ENCODE results near the gene ZC3H7B.
A peak's percentile ranks its signal among the peaks of the same experiment; 100 is the strongest.

The ZC3H7B gene

GRCh38 chr22:41296826-41297667 lies 4.3 kb upstream of the ZC3H7B start:
- TF ChIP-seq CTCF (IDR thresholded peaks at IDR 0.05; ENCODE audit: extremely low read depth, insufficient read depth, missing control alignments) = no peak
- in situ Hi-C loops (cut with MboI; ENCODE audit: low pct_unique_long_range_greater_than_20kb, low sequenced_read_pairs, unreplicated experiment) = no loop called here
- DNase-seq (ENCODE audit: low spot score) = no peak

GRCh38 chr22:41300661-41301060 lies 664 bp upstream of the ZC3H7B start:
- DNase-seq (ENCODE audit: low spot score) = no peak
- in situ Hi-C loops (cut with MboI; ENCODE audit: low pct_unique_long_range_greater_than_20kb, low sequenced_read_pairs, unreplicated experiment) = no loop called here
- no peak for TF ChIP-seq CTCF (IDR thresholded peaks at IDR 0.05; ENCODE audit: extremely low read depth, insufficient read depth, missing control alignments)

GRCh38 chr22:41302021-41302767 lies 869 bp downstream of the ZC3H7B start:
- TF ChIP-seq CTCF (IDR thresholded peaks at IDR 0.05; ENCODE audit: extremely low read depth, insufficient read depth, missing control alignments) = no peak
- peak; percentile 53 for DNase-seq (ENCODE audit: low spot score)
- in situ Hi-C loops (cut with MboI; ENCODE audit: low pct_unique_long_range_greater_than_20kb, low sequenced_read_pairs, unreplicated experiment) = no loop called here

- in situ Hi-C loops (cut with MboI; ENCODE audit: low pct_unique_long_range_greater_than_20kb, low sequenced_read_pairs, unreplicated experiment) = no loop called here
- TF ChIP-seq CTCF (IDR thresholded peaks at IDR 0.05; ENCODE audit: extremely low read depth, insufficient read depth, missing control alignments) = no peak
- DNase-seq (ENCODE audit: low spot score) = no peak
Measured at GRCh38 chr22:41302811-41303210, 1.5 kb downstream of the ZC3H7B start.

- DNase-seq (ENCODE audit: low spot score) = no peak
- in situ Hi-C loops (cut with MboI; ENCODE audit: low pct_unique_long_range_greater_than_20kb, low sequenced_read_pairs, unreplicated experiment) = no loop called here
- no peak for TF ChIP-seq CTCF (IDR thresholded peaks at IDR 0.05; ENCODE audit: extremely low read depth, insufficient read depth, missing control alignments)
Measured at GRCh38 chr22:41305646-41306045, 4.3 kb downstream of the ZC3H7B start.

GRCh38 chr22:41308054-41308453 lies 6.7 kb downstream of the ZC3H7B start:
- DNase-seq (ENCODE audit: low spot score) = no peak
- in situ Hi-C loops (cut with MboI; ENCODE audit: low pct_unique_long_range_greater_than_20kb, low sequenced_read_pairs, unreplicated experiment) = no loop called here
- TF ChIP-seq CTCF (IDR thresholded peaks at IDR 0.05; ENCODE audit: extremely low read depth, insufficient read depth, missing control alignments) = no peak

Measured in GM13977 (cell line).